T-helper 2 cell treated with Interferon-gamma antibody and Interleukin-4, amounts not matched to agents 100 ng/mL and 5 ng/mL, for 36 hours (primary cell): Measurements from ENCODE around the gene TOX2. TPM values are rescaled to one million over a fixed set of nuclear protein-coding genes. Genes with fewer than 3 reads are reported as not detected.

ENCODE experiments used
- intact Hi-C: fragments of 100-400 bp; cut with micrococcal nuclease; formaldehyde crosslinking; loops from one replicate; pipeline ENCODE4 v1.15.1; 2023
- total RNA-seq: library from RNA; stranded (reverse); gene quantifications from 2 replicates; pipeline ENCODE4 v1.2.3, GENCODE V29; 2022

TOX2 gene
- 6.5 TPM in 2 replicates for total RNA-seq

- intact Hi-C loops = loop anchor here (2.0 to 10.0 kb wide), 3 partner anchors 36 to 164 kb away; no protein-coding TSS in a partner anchor
These were observed at the start of gene TOX2 for GRCh38 chr20:43914311-43915210. TSS of gene TOX2 (plus strand) at chr20:43914852. CDS start at chr20:43914892, 40 bp downstream.

GRCh38 chr20:43868091-43868490 is 46.6 kb upstream of the TOX2 start:
- intact Hi-C loops = no loop called here

- intact Hi-C loops = no loop called here
These were observed 44.2 kb upstream of the TOX2 start for GRCh38 chr20:43870484-43870883.

GRCh38 chr20:43878776-43879175 is 35.9 kb upstream of the TOX2 start:
- intact Hi-C loops = no loop called here

- intact Hi-C loops = no loop called here
These were observed 20.7 kb upstream of the TOX2 start for GRCh38 chr20:43893930-43894329.

- intact Hi-C loops = no loop called here
These were observed 20.2 kb upstream of the TOX2 start for GRCh38 chr20:43894491-43894890.

GRCh38 chr20:43895235-43895634 is 19.4 kb upstream of the TOX2 start:
- intact Hi-C loops = no loop called here

- intact Hi-C loops = no loop called here
These were observed 15.2 kb upstream of the TOX2 start for GRCh38 chr20:43899274-43900120.

GRCh38 chr20:43900121-43900466 is 14.6 kb upstream of the TOX2 start:
- intact Hi-C loops = no loop called here

- intact Hi-C loops = no loop called here
These were observed 14.2 kb upstream of the TOX2 start for GRCh38 chr20:43900496-43900895.

GRCh38 chr20:43901296-43901695 is 13.4 kb upstream of the TOX2 start:
- intact Hi-C loops = no loop called here

GRCh38 chr20:43903953-43904826 is 10.5 kb upstream of the TOX2 start:
- intact Hi-C loops = no loop called here

- intact Hi-C loops = no loop called here
These were observed 9.8 kb upstream of the TOX2 start for GRCh38 chr20:43904827-43905177.

- intact Hi-C loops = no loop called here
These were observed 8.1 kb upstream of the TOX2 start for GRCh38 chr20:43906505-43907034.

GRCh38 chr20:43909211-43909610 is 5.4 kb upstream of the TOX2 start:
- intact Hi-C loops = no loop called here

- intact Hi-C loops = loop anchor here (10.0 kb wide), 1 partner anchor 65 kb away; no protein-coding TSS in a partner anchor
These were observed 4.9 kb upstream of the TOX2 start for GRCh38 chr20:43909720-43910119.

- intact Hi-C loops = loop anchor here (10.0 kb wide), 1 partner anchor 66 kb away; no protein-coding TSS in a partner anchor
These were observed 4.1 kb upstream of the TOX2 start for GRCh38 chr20:43910564-43910963.

GRCh38 chr20:43911066-43911465 is 3.6 kb upstream of the TOX2 start:
- intact Hi-C loops = loop anchor here (10.0 kb wide), 1 partner anchor 66 kb away; no protein-coding TSS in a partner anchor

GRCh38 chr20:43913291-43914025 is 1.2 kb upstream of the TOX2 start:
- intact Hi-C loops = loop anchor here (2.0 to 10.0 kb wide), 3 partner anchors 37 to 163 kb away; no protein-coding TSS in a partner anchor
